OCI-LY3 (cell line): ENCODE results near the gene BBS12.

ENCODE experiments used
- H2AFZ ChIP-seq: fragments of 200-600, 300-600 bp; shearing (Covaris generic); 2 replicates; pipeline ENCODE4 v1.6.0; 2014; ENCODE audit warnings: antibody characterized with exemption, low read depth, low read length
- H3K27ac ChIP-seq: fragments of 200-600, 300-600 bp; sonication (generic); 2 replicates; pipeline ENCODE4 v1.5.1; 2014; ENCODE audit warnings: mild to moderate bottlenecking, low read length, moderate library complexity, mixed read lengths
- H3K27me3 ChIP-seq: fragments of 200-600, 300-600 bp; sonication (generic); 2 replicates; pipeline ENCODE4 v1.6.1; 2014; ENCODE audit warnings: low read depth, low read length, mixed read lengths
- H3K36me3 ChIP-seq: fragments of 200-600, 300-600 bp; sonication (generic); replicated peaks from 2 replicates; pipeline ENCODE3; 2014; ENCODE audit warnings: low read depth, low read length, mixed read lengths
- H3K4me1 ChIP-seq: fragments of 300-600, 200-600 bp; sonication (generic); 2 replicates; pipeline ENCODE4 v1.6.1; 2014; ENCODE audit warnings: low read length, mixed read lengths
- H3K4me2 ChIP-seq: fragments of 200-600, 300-600 bp; sonication (generic); 2 replicates; pipeline ENCODE4 v1.6.1; 2014; ENCODE audit warnings: low read length, mixed read lengths
- H3K4me3 ChIP-seq: fragments of 300-600, 200-600 bp; sonication (generic); 2 replicates; pipeline ENCODE4 v1.5.1; 2014; ENCODE audit warnings: antibody characterized with exemption, mild to moderate bottlenecking, low read length, moderate library complexity
- H3K79me2 ChIP-seq: fragments of 300-600, 200-600 bp; shearing (Covaris generic); 2 replicates; pipeline ENCODE4 v1.6.1; 2014; ENCODE audit warnings: mild to moderate bottlenecking, low read length, mixed read lengths
- H3K9ac ChIP-seq: fragments of 300-600, 200-600 bp; shearing (Covaris generic); 2 replicates; pipeline ENCODE4 v1.6.0; 2014; ENCODE audit warnings: mild to moderate bottlenecking, low read length, moderate library complexity
- H3K9me3 ChIP-seq: fragments of 200-600, 300-600 bp; shearing (Covaris generic); 2 replicates; pipeline ENCODE4 v1.6.1; 2014; ENCODE audit warnings: low read length, mixed read lengths; ENCODE audit not compliant: insufficient read depth
- H4K20me1 ChIP-seq: fragments of 200-600, 300-600 bp; sonication (generic); 2 replicates; pipeline ENCODE4 v1.6.1; 2016; ENCODE audit warnings: low read length, mixed read lengths; ENCODE audit not compliant: insufficient read depth
- EZH2phosphoT487 ChIP-seq: fragments of 200-600 bp; shearing (Covaris generic); IDR thresholded peaks from 2 replicates; pipeline ENCODE4 v1.6.1; 2018; ENCODE audit warnings: antibody characterized with exemption, mixed run types, low read depth
- TF ChIP-seq, protein P1 (sequence below): fragments of 200-600, 300-600 bp; sonication (generic); IDR thresholded peaks from 2 replicates; pipeline ENCODE4 v1.5.1; 2014; ENCODE audit warnings: antibody characterized with exemption, low read length, low read depth

Gene BBS12

DNA sequence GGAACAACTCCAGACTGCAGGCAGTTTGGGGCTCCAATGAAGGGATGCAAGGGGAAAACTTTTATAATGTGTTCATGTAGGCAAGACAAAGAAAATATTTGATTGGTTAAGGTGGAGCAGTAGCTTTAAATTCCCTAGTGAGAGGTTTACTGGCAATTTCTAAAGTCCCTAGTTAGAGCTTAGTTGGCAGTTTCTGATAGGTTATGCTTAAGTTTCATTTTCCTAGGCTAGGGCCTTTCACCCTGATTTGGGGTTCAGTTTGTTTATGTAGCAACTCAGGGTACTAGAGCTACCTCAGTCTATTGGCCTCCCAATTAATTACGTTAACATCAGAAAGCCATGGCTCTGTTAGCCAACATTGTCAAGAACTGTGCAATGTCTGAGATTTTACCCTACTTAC, 14.6 kb downstream of the BBS12 start:
- no peaks in the 10 kb centered on the region for H4K20me1 ChIP-seq
- no peak overlapping the region for H3K4me2 ChIP-seq
- no peak overlapping the region for H3K9ac ChIP-seq
- H2AFZ ChIP-seq: peak overlapping the region; percentile 18; the same call in 1 of the 2 replicates
- H3K27me3 ChIP-seq: no peaks in the 10 kb centered on the region
- H3K79me2 ChIP-seq: no peaks in the 10 kb centered on the region
- H3K4me1 ChIP-seq: no peaks in the 10 kb centered on the region
- H3K27ac ChIP-seq: no peak overlapping the region
- no peak overlapping the region for H3K4me3 ChIP-seq
- H3K36me3 ChIP-seq: no peaks in the 10 kb centered on the region
- H3K9me3 ChIP-seq: no peaks in the 10 kb centered on the region
- TF ChIP-seq, protein P1, sequence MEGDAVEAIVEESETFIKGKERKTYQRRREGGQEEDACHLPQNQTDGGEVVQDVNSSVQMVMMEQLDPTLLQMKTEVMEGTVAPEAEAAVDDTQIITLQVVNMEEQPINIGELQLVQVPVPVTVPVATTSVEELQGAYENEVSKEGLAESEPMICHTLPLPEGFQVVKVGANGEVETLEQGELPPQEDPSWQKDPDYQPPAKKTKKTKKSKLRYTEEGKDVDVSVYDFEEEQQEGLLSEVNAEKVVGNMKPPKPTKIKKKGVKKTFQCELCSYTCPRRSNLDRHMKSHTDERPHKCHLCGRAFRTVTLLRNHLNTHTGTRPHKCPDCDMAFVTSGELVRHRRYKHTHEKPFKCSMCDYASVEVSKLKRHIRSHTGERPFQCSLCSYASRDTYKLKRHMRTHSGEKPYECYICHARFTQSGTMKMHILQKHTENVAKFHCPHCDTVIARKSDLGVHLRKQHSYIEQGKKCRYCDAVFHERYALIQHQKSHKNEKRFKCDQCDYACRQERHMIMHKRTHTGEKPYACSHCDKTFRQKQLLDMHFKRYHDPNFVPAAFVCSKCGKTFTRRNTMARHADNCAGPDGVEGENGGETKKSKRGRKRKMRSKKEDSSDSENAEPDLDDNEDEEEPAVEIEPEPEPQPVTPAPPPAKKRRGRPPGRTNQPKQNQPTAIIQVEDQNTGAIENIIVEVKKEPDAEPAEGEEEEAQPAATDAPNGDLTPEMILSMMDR: no peak
- no peak for TF ChIP-seq EZH2phosphoT487

DNA sequence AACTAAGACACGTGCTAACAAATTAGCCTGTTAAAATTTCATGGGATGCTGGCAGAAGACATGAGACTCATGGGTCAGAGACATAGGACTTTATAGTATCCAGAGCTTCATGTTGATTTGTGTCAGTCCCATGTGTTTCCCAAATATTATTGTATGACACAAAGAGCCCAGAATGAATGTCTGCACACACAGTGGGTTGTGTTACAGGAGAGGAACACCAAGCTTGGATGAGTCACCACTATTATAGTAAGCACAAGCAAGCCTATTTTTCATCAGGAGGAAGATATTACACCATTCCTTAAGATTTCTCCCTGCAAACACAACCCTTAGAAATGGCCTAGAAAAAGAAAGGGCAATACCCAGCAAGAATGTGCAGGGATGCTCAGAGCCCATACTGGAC, 15.4 kb downstream of the BBS12 start:
- no peak overlapping the region for H2AFZ ChIP-seq
- no peak overlapping the region for H3K9ac ChIP-seq
- no peak overlapping the region for H3K4me3 ChIP-seq
- no peak overlapping the region for H3K27ac ChIP-seq
- TF ChIP-seq, protein P1: no peak
- TF ChIP-seq EZH2phosphoT487: no peak
- no peaks in the 10 kb centered on the region for H4K20me1 ChIP-seq
- H3K36me3 ChIP-seq: no peaks in the 10 kb centered on the region
- no peaks in the 10 kb centered on the region for H3K4me1 ChIP-seq
- no peaks in the 10 kb centered on the region for H3K79me2 ChIP-seq
- no peaks in the 10 kb centered on the region for H3K27me3 ChIP-seq
- no peaks in the 10 kb centered on the region for H3K9me3 ChIP-seq
- no peak overlapping the region for H3K4me2 ChIP-seq

DNA sequence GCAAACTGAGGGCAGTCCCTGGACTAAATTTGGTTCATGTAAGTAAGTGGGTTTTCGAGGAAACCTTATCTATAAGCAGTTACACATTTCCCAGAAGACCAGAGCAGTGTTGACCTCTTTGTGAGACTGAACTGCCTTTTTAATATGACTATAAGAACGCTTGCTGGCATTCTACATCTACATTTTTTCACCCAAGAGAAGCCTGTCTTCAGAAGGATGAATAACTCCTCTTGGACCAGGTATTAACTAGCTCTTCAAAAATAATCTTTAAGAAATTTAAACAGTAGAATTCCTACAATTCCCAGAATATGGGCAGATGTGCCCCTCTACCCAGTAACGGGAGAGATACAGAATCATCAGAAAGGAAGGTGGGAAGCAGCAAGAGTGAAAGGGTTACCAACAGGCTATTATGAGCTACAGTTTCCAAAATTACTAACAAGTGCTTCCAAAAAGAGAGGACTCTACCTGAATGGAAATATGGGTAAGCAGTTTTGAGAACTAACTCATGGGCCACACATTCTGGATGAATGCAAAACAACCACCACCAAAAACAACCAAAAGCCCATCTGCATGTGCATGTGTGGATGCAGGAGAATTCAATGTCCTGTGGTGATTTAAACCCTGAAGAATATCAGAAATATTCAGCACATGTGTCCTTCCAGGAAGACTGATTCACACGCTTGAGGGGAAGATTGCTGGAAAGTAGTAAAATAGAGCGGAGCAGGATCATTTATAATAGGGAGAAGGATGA, 17.4 kb downstream of the BBS12 start:
- H3K9me3 ChIP-seq: no peaks in the 10 kb centered on the region
- H4K20me1 ChIP-seq: no peaks in the 10 kb centered on the region
- no peak overlapping the region for H3K27ac ChIP-seq
- no peaks in the 10 kb centered on the region for H3K79me2 ChIP-seq
- no peaks in the 10 kb centered on the region for H3K36me3 ChIP-seq
- H3K4me2 ChIP-seq: no peak overlapping the region
- TF ChIP-seq, protein P1: no peak
- TF ChIP-seq EZH2phosphoT487: no peak
- 0 out of 2 replicates have a peak, but pooled peaks cover 3% of the 10 kb centered on the region for H3K4me1 ChIP-seq
- H3K27me3 ChIP-seq: peaks cover 11% of the 10 kb centered on the region
- no peak overlapping the region for H2AFZ ChIP-seq
- no peak overlapping the region for H3K4me3 ChIP-seq
- H3K9ac ChIP-seq: no peak overlapping the region

DNA sequence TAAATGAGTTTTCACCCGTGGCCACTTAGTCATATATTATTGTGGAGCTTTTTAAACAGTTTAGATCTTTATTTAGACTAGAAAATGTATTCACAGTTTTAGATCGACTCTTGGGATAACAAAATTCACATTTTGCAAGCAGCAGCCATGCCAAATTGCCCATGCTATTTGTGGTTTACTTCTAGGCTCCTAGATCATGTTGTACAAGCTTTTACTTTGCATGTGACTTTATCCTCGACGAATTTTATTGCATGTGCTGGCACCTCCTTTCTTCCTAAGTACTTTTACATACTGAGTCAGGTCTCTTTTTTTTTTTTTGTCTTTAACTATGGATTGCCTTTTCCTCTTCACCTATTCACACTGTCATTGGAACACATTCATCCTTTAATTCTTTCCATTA, 23.2 kb downstream of the BBS12 start:
- Histone ChIP-seq H3K4me1 (peaks cover 3% of the 10 kb centered on the region; the same call in 1 of the 2 replicates), H3K36me3 (no peaks in the 10 kb centered on the region), H3K4me3 (no peak overlapping the region), H3K79me2 (no peaks in the 10 kb centered on the region), H3K4me2 (no peak overlapping the region), H2AFZ (no peak overlapping the region), H3K27me3 (peaks cover 28% of the 10 kb centered on the region), H3K9me3 (no peaks in the 10 kb centered on the region), H3K27ac (no peak overlapping the region), H4K20me1 (no peaks in the 10 kb centered on the region), H3K9ac (no peak overlapping the region)
- TF ChIP-seq, protein P1: no peak
- TF ChIP-seq EZH2phosphoT487: no peak
